Skin of body (tissue), 2 donors: ENCODE measurements around the gene CFB. TPM values are rescaled to one million over a fixed set of nuclear protein-coding genes. Genes with fewer than 3 reads are reported as not detected.
A peak's percentile ranks its signal among the peaks of the same experiment; 100 is the strongest.
"Not testable (repeated sequence)": the region's sequence is repeated elsewhere in the genome, so short reads cannot be mapped to it uniquely, and the experiment has no call there.

ENCODE experiments used
- DNase-seq: peaks from one replicate; lab custom pipeline; 2025; lab: John Stamatoyannopoulos, UW
- total RNA-seq: library from RNA; depleted of rRNA; stranded (reverse); fragments of >200 nt; gene quantifications from one replicate; pipeline ENCODE4 v1.2.3, GENCODE V29; 2014

Gene CFB
- total RNA-seq, result 2.2 TPM

DNA sequence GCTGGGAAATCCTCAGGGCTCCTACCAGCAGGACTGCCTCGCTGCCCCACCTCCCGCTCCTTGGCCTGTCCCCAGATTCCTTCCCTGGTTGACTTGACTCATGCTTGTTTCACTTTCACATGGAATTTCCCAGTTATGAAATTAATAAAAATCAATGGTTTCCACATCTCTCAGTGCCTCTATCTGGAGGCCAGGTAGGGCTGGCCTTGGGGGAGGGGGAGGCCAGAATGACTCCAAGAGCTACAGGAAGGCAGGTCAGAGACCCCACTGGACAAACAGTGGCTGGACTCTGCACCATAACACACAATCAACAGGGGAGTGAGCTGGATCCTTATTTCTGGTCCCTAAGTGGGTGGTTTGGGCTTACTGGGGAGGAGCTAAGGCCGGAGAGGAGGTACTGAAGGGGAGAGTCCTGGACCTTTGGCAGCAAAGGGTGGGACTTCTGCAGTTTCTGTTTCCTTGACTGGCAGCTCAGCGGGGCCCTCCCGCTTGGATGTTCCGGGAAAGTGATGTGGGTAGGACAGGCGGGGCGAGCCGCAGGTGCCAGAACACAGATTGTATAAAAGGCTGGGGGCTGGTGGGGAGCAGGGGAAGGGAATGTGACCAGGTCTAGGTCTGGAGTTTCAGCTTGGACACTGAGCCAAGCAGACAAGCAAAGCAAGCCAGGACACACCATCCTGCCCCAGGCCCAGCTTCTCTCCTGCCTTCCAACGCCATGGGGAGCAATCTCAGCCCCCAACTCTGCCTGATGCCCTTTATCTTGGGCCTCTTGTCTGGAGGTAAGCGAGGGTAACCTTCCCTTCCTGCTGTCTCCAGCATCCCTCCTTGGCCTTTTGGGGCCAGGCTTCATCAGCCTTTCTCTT lies at the start of gene CFB:
CFB (plus strand) TSS at position 589 of the 863 bp plus-strand sequence; CDS start at position 716, 127 bp downstream.
- no peak for DNase-seq

DNA sequence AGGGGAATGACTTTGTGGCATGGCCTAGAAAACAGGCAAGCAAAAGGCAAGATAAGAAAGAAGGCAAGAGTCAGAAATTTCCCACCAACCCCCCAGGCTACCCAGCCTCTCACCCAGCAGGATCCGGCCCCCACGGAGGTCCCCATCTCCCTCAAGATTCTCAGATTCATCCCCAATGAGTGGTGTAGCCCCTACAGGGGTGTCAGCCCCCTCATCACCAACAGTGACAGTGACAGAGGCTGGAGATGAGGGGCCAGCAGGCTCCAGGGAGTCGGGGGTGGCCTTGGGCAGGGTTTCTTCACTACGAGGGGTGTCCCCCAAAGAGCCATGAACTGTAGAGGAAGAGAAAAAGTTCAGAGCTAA lies 49.4 kb upstream of the CFB start:
- no peak for DNase-seq

DNA sequence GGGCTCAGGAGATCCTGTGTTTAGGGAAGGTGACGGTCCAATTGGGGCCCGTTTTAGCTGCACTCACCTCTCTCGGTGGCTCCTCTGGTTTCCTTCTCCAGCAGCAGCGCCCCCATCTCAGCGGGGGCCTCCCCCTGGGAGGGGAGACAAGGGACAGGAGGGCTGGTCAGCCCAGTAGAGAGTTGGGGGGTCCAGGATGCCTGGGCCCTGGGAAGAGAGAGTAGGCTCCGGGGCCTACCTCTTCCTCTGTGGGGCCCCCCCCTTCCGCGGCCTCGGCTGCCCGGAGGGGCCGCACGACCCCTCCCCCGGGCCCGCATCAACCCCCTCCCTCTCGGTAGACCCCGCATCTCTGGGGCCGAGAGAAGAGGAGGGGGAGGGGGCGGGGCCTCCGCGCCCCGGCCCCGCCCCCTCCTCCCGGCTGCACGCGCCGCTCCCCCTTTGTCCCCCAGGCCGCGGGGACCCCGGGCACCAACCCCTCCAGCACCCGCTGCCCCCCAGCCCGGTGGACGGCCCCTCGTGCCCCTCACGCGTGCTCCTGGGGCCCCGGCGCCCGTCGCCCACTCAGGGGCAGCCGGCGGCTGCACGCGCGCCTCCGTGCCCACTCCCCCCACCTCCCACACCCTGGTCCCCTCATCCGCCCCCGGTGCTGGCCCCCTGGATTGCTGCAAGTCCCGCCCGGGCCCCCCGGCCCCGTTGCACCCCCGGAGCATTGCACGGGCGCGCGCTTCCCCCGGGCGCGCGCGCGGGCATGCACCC lies 48.9 kb upstream of the CFB start:
- no peak for DNase-seq

DNA sequence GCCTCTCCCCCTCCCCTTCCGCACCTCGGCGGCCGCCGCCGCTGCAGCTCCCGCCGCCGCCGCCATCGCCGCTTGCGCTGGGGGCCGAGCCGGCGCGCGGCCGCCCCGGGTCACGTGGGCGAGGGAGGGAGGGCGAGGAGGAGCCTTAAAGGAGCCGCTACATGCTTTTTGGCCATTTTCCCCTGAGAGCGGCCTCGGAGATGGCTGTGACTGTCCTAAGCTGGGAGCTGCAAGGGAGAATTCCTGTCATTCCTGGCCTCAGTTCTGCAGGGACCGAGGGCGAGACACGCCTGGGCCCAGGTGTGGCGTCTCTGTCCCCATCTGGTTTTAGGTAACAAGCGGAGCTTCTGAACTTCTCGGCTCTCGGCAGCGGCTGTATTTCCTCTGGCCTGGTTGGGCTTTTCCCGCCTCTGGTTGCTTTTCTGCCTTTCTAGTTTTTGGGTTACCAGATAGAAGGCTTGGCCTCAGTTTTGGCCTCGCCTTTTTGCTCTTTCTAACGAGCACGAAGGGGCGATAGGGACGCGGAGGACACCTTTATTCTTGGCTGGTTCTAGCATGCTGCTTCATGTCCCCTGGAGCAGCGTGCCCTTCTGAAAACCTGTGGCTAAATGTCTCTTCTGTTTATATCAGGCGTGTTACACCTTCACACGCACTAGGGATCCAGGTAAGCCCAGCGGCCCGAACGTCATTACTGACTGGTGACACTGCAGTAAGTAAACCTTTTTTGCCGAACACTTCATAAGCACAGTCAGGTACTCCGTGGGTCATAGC lies 48.1 kb upstream of the CFB start, which contains the start of gene EHMT2:
EHMT2 (minus strand) TSS at position 87 of the 771 bp plus-strand sequence; CDS start at position 66, 21 bp downstream.
- DNase-seq, result peak; percentile 79

DNA sequence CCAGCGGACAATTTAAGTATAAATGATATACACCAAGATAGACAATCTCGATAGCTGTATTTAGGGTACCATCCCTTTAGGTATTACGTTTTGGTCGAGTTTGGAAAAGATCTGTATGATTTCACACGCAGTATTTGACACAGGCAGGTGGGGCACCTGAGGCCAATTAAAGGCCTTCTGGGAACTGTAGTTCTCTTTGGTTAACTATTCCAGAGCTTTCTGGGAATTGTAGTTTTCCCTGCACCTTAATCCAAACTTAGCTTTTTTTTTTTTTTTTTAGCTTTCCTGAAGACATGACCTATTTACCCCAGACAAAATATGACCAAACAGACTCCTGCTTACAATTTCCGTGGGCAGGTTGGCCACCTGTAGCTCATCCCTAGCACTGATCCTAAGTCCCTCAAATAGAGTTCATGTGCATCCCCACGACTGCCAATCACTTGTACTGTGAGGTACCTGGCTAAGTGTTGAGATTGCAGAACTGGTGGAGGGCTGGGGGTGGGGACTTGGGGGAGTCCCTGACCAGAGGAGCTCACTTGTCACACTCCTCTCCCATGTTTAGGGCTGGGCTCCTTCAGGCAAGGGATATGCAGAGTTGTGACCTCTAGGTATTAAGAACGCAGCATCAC lies 47.4 kb upstream of the CFB start:
- DNase-seq, result no peak

DNA sequence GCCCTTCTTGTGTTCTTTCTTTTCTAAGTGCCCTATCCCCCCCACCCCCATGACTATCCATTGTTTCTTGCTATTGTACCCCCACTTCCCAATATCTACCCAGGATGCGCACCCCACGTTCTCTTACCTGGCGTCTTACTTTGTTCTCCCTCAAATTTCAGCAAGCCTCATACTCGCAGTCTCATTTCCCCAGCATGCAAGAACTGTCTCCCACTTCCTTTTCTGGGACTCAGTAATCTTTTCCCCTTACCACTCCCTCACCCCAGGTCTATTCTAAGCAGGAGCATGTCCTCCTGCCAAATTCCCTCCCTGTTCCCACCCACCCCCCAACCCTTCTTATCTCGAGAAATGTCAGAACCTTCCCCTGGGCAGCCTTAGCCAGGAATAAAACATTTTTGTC lies 46.7 kb upstream of the CFB start:
- no peak for DNase-seq

DNA sequence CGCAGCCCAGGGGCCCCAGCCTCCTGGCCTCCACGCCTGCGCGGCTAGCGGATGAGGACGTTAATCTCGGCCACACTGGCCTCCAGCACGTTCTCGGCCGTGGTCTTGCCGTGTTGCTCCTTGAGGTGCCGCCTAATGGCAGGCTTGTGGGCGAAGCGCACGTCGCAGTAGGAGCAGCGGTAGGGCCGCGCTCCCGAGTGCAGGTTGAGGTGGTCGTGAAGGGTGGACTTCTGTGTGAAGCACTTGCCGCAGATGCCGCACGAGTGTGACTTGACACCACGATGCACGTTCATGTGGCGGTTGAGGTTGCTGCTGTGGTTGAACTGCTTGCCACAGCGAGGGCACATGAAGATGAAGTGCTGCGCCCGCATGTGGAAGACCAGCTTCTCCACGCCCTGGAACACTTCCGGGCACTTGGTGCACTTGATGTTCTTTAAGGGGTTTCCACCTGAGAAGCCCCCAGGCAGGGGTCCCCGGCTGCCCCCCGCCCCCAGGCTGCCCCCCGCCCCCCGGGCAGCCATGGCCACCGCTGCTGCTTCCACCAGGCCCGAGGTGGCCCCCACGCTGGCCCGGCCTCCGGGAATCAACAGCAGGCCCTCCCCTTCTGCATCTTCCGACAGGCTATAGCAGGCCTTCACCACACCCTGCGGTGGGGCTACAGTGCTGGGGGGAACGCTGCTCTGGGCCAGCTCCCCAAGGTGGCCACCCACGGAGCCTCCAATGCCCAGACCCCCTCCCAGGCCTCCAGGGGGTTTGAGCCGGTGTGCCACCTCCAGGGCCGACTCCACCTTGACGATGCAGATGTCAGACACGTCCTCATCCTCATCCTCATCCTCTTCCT lies 45.8 kb upstream of the CFB start:
- DNase-seq, result no peak

DNA sequence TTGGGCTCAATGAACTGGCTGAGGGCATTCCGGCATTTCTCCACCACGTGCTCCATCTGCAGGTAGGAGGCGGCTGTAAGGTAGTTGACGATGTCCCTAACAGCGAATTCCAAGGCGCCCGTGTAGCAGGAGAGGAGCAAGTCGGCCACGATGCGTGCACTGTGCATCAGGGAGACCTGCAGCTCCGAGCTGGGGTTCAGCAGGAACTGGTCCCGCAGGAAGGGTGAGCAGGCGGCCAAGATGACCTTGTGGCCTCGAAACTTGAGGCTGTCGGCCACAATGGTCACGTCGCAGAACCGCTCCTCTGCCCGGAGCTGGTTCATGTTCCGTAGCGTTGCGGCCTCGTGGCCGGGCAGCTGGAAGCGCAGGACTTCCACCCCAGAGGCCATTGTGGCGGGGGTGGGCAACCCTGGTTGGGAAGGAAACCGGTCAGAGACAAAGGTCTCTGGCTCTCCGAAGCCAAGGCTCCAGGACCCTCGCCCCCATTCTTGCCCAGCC lies 44.9 kb upstream of the CFB start:
- no peak for DNase-seq

DNA sequence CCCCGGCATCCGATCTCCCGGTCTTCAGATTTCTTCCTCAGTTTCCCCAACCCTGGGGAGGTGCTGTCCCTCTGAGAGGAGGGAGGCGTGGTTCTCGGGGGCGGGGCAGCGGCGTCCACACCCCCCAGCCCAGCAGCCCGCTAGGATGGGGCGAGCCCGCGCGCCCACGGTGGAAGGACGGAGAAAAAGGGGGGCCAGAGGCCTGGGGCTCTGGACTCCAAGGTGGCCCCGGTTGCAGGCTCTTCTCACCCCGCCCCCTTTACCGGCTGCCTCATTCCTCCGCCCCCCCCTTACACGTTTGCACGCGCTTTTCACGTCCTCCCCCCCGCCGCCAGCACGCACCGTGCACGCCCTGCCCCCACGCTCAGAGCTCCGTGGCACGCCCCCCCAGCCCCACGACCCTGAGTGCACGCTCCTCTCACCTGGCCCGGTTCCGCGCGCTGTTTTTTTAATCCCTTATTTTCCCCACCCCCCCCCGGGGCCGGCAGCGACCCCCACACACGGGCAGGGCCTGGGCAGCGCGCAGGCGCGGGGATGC lies 44.4 kb upstream of the CFB start:
- no peak for DNase-seq

DNA sequence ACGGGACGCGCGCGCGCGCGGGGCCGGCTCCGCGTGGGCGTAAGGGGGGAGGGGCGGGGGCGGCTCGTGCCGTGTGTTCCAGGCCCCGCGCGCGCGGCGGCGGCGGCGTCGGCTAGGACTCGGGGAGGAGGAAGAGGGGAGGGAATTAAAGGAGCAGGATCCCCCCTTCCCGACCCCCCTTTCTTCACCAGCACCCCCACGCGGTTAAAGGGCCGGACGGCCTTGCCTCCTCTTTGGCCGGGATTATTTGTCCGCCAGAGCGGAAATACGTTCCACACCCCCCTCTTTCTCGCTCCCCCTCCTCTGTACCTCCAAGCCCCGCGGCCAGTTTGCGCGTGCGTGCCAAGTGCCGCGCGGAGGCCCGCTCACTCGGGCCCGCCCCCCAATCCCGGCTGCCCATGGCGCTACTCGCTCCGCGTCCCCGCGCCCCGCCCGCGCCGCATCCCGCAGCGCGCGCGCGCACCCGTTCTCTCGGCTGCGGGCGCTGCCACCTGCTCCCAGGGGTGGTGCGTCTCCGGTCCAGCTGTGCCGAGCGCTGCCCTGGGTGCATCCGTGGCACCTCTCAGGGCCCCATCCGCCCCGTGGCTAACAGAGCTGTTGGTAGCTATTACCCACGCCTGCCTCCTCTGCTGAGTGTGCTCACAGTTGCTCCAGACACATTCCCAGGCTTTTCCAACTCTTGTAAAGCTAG lies 43.8 kb upstream of the CFB start, which contains the start of gene ZBTB12:
ZBTB12 (minus strand) TSS at position 134 of the 691 bp plus-strand sequence. CDS start 781 bp downstream, outside the sequence.
- DNase-seq, result peak; percentile 96

DNA sequence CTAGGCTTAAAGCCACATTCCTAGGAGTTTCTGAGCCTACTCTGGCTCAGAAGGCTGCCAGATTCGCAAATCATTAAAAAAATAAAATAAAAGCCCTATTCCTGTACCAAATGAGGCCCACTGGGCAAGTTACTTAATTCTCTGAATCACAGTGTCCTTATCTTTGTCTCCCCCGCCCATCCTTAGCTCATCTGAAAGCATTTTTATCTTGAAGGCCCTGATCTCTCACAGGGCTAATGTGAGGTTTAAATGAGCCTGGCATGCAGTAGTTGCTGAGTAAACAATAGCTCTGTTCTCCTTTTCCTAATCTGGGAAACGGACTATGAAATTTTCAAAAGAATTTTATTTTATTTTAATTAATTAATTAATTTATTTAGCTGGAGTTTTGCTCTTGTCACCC lies 41.9 kb upstream of the CFB start:
- DNase-seq, result no peak

DNA sequence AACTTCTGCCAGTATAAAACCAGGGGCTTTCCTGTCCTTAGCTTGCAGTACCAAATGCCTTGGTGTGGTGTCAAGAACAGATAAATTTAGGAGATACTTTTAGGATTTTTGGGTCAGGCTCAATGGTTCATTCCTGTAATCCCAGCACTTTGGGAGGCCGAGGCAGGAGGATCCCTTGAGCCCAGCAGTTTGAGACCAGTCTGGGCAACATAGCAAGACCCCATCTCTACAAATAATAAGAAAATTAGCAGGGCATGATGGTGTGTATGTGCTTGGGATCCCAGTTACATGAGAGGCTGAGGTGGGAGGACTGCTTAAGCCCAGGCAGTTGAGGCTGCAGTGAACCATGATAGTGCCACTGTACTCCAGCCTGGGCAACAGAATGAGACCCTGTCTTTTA lies 40.9 kb upstream of the CFB start:
- DNase-seq, result no peak

DNA sequence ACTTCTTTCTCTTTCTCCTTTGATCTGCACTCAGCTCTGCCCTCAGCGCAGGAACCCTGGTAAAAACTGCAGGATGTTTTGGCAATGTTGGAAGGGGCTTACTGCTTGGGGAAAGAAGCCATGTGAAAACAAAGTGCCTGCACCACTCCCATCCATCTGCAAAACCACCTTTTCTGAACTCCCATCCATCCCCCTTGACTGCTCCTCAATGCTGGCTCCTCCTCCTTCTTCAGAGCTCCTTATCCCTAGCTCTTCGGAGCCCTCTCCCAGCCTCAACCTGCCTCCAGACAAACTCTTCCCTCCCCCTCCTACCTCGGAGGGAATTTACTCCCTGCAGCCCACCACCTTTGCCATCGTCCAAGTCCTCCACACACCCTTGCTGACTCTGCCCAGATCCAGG lies 39.8 kb upstream of the CFB start:
- DNase-seq, result no peak

DNA sequence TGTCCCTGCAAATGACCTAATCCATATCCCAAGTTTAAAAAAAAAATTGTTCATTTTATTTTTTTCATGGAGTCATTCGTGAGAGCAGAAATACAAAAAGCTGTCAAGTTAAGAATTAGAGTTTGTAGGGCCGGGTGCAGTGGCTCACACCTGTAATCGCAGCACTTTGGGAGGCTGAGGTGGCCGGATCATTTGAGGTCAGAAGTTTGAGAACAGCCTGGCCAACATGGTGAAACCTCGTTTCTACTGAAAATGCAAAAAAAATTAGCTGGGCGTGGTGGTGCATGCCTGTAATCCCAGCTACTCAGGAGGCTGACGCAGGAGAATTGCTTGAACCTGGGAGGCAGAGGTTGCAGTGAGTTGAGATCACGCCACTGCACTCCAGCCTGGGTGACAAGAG lies 39.2 kb upstream of the CFB start:
- DNase-seq, result not testable (repeated sequence)

DNA sequence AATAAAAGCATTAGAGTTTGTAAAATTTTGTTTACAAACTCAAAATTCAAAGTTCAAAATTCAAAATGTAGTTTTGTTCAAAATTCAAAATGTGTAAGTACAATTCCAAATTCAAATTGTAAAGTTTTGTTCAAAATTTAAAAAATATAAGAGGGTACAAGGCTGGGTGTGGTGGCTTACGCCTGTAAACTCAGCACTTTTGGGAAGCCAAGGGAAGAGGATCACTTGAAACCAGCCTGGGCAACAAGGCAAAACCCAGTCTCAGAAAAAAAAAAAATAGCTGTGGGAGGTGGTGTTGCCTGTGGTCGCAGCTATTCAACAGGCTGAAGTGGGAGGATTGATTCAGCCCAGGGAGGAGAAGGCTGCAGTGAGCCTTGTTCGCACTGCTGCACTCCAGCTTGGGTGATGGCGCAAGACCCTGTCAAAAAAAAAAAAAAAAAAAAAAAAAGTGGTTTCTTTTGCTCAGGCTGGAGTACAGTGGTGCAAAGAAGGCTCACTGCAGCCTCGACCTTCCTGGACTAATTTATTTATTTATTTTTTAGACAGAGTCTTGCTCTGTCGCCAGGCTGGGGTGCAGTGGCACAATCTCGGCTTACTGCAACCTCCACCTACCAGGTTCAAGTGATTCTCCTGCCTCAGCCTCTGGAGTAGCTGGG lies 38.6 kb upstream of the CFB start:
- DNase-seq, result no peak

DNA sequence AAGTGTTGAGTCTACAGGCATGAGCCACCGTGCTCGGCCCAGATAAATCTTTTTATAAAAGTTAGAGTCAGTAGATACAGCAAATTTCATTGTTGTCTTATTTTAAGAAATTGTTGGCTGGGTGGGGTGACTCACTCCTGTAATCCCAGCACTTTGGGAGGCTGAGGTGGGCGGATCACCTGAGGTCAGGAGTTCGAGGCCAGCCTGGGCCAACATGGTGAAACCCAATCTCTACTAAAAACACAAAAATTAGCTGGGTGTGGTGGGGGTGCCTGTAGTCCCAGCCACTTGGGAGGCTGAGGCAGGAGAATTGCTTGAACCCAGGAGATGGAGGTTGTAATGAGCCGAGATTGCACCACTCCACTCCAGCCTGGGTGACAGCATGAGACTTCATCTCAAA lies 37.6 kb upstream of the CFB start:
- DNase-seq, result not testable (repeated sequence)

DNA sequence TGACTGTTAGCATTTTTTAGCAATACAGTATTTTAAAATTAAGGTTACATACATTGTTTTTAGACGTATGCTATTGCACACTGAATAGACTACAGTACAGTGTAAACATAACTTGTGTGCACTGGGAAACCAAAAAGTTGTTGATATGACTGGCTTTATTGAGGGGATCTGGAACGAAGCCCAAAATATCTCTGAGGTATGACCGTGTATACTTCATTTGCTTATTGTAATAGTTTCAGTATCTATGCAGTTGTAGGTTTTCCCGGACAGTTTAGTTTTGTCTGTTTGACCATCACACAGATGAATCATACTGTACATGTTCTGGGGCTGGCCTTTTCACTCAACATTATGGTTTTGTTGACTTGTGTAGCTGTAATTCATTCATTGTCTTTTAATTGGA lies 37.1 kb upstream of the CFB start:
- no peak for DNase-seq

DNA sequence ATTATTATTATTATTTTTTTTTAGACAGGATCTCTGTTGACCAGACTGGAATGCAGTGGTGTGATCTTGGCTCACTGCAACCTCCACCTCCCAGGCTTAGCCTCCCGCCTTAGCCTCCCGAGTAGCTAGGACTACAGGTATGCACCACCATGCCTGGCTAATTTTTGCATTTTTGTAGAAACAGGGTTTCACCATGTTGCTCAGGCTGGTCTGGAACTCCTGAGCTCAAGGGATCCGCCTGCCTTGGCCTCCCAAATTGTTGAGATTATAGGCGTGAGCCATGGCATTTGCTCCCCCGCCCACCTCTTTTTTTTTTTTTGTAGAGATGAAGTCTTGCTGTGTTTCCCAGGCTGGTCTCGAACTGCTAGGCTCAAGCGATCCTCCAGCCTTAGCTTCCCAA lies 36.6 kb upstream of the CFB start:
- not testable (repeated sequence) for DNase-seq
